Lower leg skin (tissue), 4 donors: ENCODE data around the gene UBE2Z. TPM values are rescaled to one million over a fixed set of nuclear protein-coding genes. Genes with fewer than 3 reads are reported as not detected.
"Not testable (repeated sequence)": the region's sequence is repeated elsewhere in the genome, so short reads cannot be mapped to it uniquely, and the experiment has no call there.

Experiments used
- DNase-seq, 2 donors: peaks; one replicate each; pipeline ENCODE4 v3.0.0-alpha.2; 2019; ENCODE audit warnings: low spot score in 2 of 2
- H3K4me3 ChIP-seq: fragments of 200-600 bp; sonication (generic); 2 replicates; pipeline ENCODE4 v1.5.1; 2017; ENCODE audit warnings: mild to moderate bottlenecking, low read depth; ENCODE audit not compliant: poor library complexity, severe bottlenecking
- CTCF ChIP-seq, 3 donors: fragments of 450-650 bp; IDR thresholded peaks; one replicate each; pipeline ENCODE4 v1.5.1; 2016; ENCODE audit warnings: antibody characterized with exemption in 3 of 3, mild to moderate bottlenecking in 3 of 3, moderate library complexity in 2 of 3
- POLR2A ChIP-seq, 2 donors: fragments of 450-650 bp; IDR thresholded peaks; one replicate each; pipeline ENCODE4 v1.6.1; 2016 to 2017; ENCODE audit warnings: antibody characterized with exemption in 2 of 2, mild to moderate bottlenecking in 1 of 2, moderate library complexity in 1 of 2
- WGBS, 2 donors: methylation state at CpG; one replicate each; pipeline ENCODE4 v1.1.5; 2018; 5-methylcytosine and 5-hydroxymethylcytosine counted together
- intact Hi-C: fragments of 100-400 bp; cut with DNase I; formaldehyde crosslinking; loops from one replicate; pipeline ENCODE4 v1.15.0; 2023; ENCODE audit warnings: low total_unique reads
- total RNA-seq, 4 donors: library from RNA; depleted of rRNA; stranded (reverse); fragments of >200 nt; gene quantifications; one replicate each; pipeline ENCODE4 v1.1.0, GENCODE V29; 2016

UBE2Z gene
- total RNA-seq, 4 donors from 2014 or later, result 60.0 to 66.7 (median 64.9) TPM

DNA sequence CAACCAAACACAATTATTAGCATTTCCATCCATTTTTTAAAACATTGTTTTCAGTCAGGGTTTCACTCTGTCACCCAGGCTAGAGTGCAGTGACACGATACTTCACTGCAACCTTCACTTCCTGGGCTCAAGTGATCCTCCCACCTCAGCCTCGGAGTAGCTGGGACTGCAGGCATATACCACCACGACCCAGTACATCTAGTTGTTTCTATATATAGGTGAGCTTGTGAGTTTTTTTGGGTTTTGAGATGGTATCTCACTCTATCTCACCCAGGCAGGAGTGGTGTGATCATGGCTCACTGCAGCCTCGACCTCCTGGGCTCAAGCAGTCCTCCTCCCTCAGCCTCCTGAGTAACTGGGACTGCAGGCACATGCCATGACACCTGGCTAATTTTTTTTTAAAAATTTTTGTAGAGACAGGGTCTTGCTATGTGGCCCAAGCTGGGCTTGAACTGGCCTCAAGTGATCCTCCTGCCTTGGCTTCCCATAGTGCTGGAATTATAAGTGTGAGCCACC, 37.1 kb upstream of the UBE2Z start:
- TF ChIP-seq CTCF (IDR thresholded peaks at IDR 0.05) (no peak), POLR2A (IDR thresholded peaks at IDR 0.05) (no peak)
- 73 to 75% methylated on average over 4 of the region's 4 CpGs for WGBS, 2 donors
- DNase-seq, result no peak
- intact Hi-C loops, result no loop called here
- no peak overlapping the region for H3K4me3 ChIP-seq

- TF ChIP-seq POLR2A (IDR thresholded peaks at IDR 0.05) (no peak), CTCF (IDR thresholded peaks at IDR 0.05) (no peak)
- 53 to 61% methylated on average over 11 of the region's 11 CpGs for WGBS, 2 donors
- intact Hi-C loops, result no loop called here
- H3K4me3 ChIP-seq, result no peak overlapping the region
- no peak for DNase-seq
Measured at GRCh38 chr17:48871551-48872351, 36.5 kb upstream of the UBE2Z start.

- H3K4me3 ChIP-seq, intact Hi-C loops, DNase-seq: not testable (repeated sequence)
- WGBS, 2 donors, result 69 to 86% methylated on average over 3 of the region's 3 CpGs
Measured at GRCh38 chr17:48872409-48872808, 35.8 kb upstream of the UBE2Z start.

DNA sequence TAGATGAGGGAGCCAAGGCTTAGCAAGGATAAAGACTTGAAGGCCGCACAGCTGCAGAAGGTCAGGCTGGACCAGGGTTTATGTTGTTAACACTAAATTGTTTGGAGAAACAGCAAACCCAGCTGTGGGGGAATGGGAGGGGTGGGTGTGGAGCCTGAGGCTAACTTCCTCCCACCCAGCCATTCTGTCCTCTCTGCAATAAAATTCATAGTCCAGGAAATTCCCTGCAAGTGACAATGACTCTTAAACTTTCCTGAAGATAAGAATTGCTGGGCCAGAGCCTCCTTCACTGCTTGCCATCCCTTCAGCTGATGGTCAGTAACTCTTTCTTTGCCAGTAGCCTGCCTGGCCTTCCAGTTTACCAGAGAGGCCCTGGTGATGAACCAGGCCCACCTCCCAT, 35.0 kb upstream of the UBE2Z start:
- H3K4me3 ChIP-seq, result no peak overlapping the region
- DNase-seq, result no peak
- WGBS, 2 donors, result 48 to 64% methylated on average over 1 of the region's 1 CpG
- intact Hi-C loops, result no loop called here
- no peak for TF ChIP-seq POLR2A (IDR thresholded peaks at IDR 0.05)
- TF ChIP-seq CTCF (IDR thresholded peaks at IDR 0.05), result no peak

GRCh38 chr17:48873696-48874443, 34.3 kb upstream of the UBE2Z start:
- TF ChIP-seq CTCF (IDR thresholded peaks at IDR 0.05) (no peak), POLR2A (IDR thresholded peaks at IDR 0.05) (no peak)
- intact Hi-C loops, result no loop called here
- H3K4me3 ChIP-seq, result no peak overlapping the region
- no peak for DNase-seq
- 59 to 62% methylated on average over 5 of the region's 5 CpGs for WGBS, 2 donors
